ENCODE measurements around the gene PTPN4. TPM values are rescaled to one million over a fixed set of nuclear protein-coding genes. Genes with fewer than 3 reads are reported as not detected.

The PTPN4 gene
- total and polyA plus RNA-seq, 9 of the 15 experiments (the other 6 are each of a cell fraction or from before 2014, with no cell fraction given), result 5.0 to 32.8 (median 27.3) TPM

DNA sequence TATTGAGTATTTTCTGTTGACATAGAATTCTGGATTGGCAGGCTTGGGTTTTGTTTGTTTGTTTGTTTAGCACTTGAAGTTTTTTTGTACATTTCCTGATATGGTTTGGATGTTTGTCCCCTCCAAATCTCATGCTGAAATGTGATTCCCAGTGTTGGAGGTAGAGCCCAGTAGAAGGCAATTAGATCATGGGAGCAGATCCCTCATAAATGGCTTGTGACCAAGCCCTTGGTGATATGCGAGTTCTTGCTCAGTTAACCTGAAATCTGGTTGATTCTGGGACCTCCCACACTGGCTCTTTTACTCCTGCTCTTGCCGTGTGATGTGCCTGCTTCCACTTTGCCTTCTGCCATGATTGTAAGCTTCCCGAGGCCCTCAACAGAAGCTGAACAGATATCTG is 98.0 kb downstream of the PTPN4 start:
- Histone ChIP-seq H3K9ac (ENCODE audit: insufficient read depth in 1 of 2, low read depth in 2 of 2, low read length in 2 of 2) (peak overlapping the region in 1 of 2 experiments; percentile 18; a peak in 1 of 4 replicates), H2AFZ (ENCODE audit: low read depth, low read length) (no peak overlapping the region), H3K27me3 (ENCODE audit: control insufficient read depth in 2 of 2, insufficient read depth in 2 of 2, low read length in 2 of 2) (no peaks in the 10 kb centered on the region), H3K4me1 (replicated peaks in 1 of 2; ENCODE audit: control insufficient read depth in 2 of 2, insufficient read depth in 2 of 2, low read length in 2 of 2) (peaks cover 0 to 28% of the 10 kb centered on the region in 2 experiments; a peak in 4 of 5 replicates), H4K20me1 (replicated peaks; ENCODE audit: control insufficient read depth, insufficient read depth, low read length) (no peaks in the 10 kb centered on the region), H3K9me1 (ENCODE audit: control insufficient read depth, insufficient read depth, low read length) (no peaks in the 10 kb centered on the region), H3K79me2 (ENCODE audit: control insufficient read depth, insufficient read depth, low read length) (peaks cover 19% of the 10 kb centered on the region; the same call in 2 of the 3 replicates), H3K9me3 (replicated peaks; ENCODE audit: control insufficient read depth, insufficient read depth, low read depth, low read length) (no peaks in the 10 kb centered on the region; the same call in 1 of the 2 replicates), H3K4me3 (no peak overlapping the region), H3K4me2 (ENCODE audit: insufficient read depth, low read length) (peak overlapping the region; percentile 43), H3K27ac (ENCODE audit: extremely low read depth, low read depth, low read length) (peak overlapping the region; percentile 45; the same call in 2 of the 3 replicates), H3K36me3 (ENCODE audit: control insufficient read depth, insufficient read depth, low read length) (no peaks in the 10 kb centered on the region)
- in situ Hi-C loops (cut with MboI), result no loop called here
- intact Hi-C loops (cut with micrococcal nuclease), result no loop called here
- ATAC-seq, result peak; percentile 58
- CTCF ChIA-PET (ENCODE audit: low intra/inter-chr PET ratio), result no interaction called here
- no peak for FAIRE-seq
- POLR2A ChIA-PET, result no interaction called here
- BruUV-seq (replicated peaks), result no TSS peak
- 12% methylated on average over 3 of the region's 3 CpGs for WGBS (ENCODE audit: insufficient coverage, low coverage, missing lambda C conversion rate)
- DNase-seq (ENCODE audit: extremely low read depth in 1 of 4, low spot score in 3 of 4), result peak in 1 of 4 experiments; percentile 32
- TF ChIP-seq NRF1 (conservative IDR thresholded peaks at IDR 0.05 in 1 of 2, IDR thresholded peaks at IDR 0.05 in 1 of 2) (0 out of 4 replicates have a peak, but pooled peaks of 1 of the 2 experiments have one; percentile 9), GATAD2B (IDR thresholded peaks at IDR 0.05; ENCODE audit: borderline replicate concordance) (0 out of 2 replicates have a peak, but pooled peaks have one; percentile 20), ETV6 (IDR thresholded peaks at IDR 0.05; ENCODE audit: borderline replicate concordance in 1 of 2, low read depth in 2 of 2, low read length in 1 of 2) (no peak), ETV6 (CRISPR knock-in tag; IDR thresholded peaks at IDR 0.05; ENCODE audit: borderline replicate concordance) (no peak), ETV1 (tag; conservative IDR thresholded peaks at IDR 0.05; ENCODE audit: low read depth) (no peak)
- TF ChIP-seq, protein P1, sequence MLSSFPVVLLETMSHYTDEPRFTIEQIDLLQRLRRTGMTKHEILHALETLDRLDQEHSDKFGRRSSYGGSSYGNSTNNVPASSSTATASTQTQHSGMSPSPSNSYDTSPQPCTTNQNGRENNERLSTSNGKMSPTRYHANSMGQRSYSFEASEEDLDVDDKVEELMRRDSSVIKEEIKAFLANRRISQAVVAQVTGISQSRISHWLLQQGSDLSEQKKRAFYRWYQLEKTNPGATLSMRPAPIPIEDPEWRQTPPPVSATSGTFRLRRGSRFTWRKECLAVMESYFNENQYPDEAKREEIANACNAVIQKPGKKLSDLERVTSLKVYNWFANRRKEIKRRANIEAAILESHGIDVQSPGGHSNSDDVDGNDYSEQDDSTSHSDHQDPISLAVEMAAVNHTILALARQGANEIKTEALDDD (IDR thresholded peaks at IDR 0.05), result 0 out of 2 replicates have a peak, but pooled peaks have one; percentile 41

Measured in K562 (cell line).